GM18508 (cell line): ENCODE measurements around the gene ROR1.
A peak's percentile ranks its signal among the peaks of the same experiment; 100 is the strongest.

Experiments used
- ATAC-seq: cut with Tn5 transposase; IDR thresholded peaks from one replicate; pipeline ENCODE4 v1.9.1; 2021; ENCODE audit warnings: moderate number of reproducible peaks; ENCODE audit not compliant: insufficient read depth, unreplicated experiment

ROR1 gene

DNA sequence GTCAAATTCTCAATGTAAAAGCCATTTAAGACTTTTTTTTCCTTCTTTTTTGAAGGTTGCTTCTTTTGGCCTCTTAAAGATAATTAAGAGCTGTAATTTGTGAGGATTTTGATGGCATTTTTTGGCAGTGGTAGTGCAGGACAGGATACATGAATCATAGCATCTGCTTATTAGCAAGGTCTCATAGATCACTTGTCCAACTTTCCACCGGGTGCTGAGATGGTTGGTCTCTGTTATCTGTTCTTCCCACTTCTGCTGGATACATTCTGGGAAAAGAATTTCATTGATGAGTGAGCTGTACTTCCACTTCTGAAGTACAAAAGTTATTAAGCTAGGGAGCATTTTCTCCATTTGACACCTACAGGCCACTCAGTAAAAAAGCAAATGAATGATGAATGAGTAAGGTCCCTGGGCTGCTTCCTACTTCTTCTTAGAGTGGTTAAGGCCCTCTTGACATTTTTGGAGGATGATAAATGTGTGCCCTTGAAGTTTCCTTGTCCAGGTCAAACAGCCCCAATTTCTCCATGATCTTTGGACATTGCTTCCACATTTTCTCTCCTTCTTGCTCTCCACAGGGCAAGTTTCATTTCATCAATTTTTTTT is 100.6 kb downstream of the ROR1 start:
- no peak for ATAC-seq

DNA sequence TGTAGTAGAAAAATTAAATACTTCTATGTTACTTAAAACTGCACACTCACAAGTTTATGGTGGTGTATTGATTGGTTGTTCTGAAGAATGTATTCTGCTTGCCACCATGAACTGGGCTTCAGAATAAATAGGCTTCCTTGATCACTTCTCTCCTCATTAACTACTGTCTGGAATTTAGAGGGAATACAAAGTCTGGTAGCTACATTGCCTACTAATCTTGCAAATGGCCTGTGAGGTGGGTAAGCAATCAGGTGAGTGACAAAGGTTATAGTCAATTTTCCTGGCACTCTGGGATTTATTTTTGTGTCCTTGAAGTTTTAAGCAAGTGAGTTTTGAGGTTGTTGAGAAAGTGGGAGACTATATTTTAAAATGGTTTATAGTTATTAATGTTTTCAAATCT is 101.8 kb downstream of the ROR1 start:
- ATAC-seq = no peak

DNA sequence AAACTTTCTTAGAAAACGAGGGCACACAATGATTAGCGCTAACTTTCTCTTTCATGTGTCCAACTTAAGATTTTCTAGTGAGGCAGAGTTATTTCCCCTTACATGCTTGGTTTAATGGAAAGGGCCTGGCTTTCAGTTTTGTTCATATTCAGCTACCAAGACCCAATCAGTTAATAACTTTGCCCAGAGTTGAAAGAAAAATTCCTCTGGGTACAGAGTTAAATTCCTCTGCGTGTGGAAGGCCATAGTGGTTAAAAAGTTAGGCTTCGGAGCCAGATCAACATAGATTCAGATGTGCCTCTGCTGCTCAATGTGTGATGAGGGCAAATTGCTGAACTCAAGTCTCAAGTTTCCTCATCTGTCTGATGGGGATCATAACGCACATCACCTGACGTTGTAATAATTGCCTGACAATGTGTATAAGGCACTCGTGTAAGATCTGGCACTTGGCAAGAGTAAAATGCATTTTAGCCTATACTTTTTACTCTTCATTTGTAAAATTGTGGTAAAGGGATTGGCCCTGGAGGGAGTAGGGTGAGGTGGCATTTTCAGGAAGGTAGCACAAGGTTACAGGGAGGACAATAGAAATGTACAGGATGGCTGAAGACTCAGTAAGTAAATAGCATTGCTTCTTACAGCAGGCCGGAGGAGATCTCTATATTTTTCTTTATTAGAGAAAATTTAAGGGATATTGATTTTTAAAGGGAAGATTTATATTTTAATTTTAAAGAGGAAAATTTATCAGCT is 103.4 kb downstream of the ROR1 start:
- ATAC-seq = no peak

DNA sequence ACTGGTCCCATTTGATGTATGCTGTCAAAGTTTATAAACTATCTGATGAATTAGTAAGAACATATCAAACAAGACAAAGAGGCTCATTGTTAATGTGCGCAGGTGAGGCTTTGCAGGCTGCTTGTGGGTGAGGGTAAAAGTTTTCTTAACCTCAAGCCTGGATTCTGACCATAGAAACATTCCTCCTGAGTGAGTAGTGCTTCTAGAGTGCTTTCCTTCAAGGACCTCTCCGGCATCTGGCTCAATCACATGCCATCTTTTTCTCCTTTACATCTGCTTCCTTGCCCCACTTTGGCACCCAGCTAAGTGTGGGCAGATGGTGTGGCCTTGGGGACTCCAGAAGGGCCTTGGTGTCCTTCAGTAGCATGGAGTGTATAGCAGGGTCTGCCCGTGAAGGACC is 104.0 kb downstream of the ROR1 start:
- no peak for ATAC-seq

DNA sequence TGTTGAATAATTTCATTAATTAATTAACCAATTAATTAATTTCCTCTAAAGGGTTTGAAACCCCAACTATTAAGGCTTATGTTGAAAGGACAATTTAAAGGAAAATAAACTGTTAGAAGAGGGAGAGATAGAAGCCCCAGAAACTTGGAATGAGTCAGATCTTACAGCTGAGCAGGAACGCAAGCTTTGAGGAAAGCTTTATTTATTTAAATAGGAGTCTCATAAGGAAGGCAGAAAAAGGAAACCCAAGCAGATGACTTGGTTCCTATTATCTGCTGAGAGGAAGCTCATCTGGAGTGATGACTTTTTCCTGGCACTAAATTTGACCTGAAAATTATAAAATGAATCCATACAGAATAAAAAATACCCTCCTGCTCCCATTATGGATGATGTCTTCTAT is 105.1 kb downstream of the ROR1 start:
- no peak for ATAC-seq

DNA sequence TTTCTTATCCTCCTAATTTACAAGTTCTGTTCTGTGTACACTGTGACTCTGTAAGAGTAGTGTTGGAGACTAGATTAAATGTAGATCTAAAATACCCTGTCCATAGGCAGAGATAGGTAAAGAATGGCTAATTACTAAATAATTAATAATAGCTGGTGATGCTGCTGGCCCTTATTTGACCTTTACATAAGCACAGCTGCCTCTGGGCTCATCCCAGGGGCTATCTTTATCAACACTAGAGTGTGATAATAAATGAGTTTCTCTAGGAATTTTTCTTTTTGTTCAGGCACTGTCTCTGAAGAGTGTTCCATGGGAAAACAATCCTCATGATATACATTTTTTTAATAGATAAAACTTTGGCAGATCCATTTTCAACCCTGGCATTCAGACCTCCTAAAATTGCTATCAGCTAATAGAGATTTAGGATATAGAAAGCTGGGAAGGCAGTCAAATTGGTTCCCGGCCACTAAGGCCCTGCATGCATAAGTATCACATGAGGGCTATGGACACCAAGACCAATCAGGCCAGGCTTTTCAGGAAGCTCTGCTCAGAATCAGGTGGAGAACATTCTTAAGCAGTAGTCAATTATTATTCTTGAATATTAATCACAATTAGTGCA is 107.2 kb downstream of the ROR1 start:
- ATAC-seq = no peak

DNA sequence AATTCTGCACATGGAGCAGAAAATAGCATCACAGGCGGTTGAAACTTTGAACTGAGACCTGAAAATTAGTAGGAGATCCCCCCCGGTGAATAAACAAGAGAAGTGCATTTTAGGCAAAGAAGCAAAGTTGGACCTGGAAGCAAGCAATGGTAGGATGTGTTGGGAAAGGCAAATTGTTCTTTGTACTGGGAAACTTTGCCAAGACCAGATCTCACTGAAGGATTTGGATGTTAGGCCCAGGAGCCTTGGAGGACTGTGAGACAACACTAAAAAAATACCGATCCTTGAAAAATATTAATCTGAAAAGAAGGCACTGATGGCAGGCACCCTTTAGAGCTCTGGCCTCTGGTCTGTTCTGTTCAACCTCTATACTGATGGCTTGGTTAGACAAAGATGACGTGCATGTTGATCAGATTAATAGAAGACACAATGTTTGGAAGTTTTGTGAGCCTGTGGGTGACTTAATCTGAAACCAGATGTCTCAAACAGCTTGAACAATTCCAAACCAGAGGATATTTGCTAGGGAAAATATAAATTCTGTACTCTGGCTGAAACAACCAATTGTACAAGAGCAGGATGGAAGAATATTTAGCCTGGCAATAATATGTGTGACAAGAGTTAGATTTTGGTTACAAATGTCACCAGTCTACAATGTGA is 108.4 kb downstream of the ROR1 start:
- ATAC-seq = no peak

DNA sequence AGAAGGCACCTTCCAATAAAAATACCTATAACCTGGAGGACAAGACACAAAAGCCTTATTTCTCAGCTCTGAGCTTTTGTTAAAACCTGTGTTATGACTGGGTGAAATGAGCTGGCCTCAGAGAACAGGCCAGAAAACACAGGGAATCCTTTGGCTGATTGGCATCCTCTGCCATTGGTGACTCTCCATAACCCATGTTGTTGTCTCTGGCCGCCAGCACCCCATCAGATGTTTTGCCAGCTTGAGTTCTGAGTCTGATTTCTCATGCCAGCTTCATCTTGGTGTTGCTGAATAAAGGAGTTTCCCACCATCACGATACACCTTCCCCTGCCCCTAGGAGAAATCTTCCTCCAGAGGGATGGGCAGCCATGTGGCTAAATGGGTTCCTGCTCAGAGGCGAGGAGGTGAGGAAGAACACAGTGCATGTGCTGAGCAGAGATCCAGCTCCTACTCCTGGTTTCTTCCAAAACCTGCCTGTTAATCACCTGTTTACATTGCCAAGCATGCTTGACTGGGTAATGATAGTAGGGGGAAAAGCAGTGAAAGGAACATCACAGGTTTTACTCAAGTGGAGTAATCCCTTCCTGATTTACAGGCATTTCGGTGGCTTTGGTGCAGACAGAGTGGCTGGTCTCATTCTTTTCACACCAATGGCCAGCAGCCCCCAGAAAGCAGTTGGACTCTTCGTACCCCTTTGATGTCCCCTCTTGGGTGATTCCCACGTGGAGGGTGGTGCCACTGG is 109.8 kb downstream of the ROR1 start:
- ATAC-seq = no peak

DNA sequence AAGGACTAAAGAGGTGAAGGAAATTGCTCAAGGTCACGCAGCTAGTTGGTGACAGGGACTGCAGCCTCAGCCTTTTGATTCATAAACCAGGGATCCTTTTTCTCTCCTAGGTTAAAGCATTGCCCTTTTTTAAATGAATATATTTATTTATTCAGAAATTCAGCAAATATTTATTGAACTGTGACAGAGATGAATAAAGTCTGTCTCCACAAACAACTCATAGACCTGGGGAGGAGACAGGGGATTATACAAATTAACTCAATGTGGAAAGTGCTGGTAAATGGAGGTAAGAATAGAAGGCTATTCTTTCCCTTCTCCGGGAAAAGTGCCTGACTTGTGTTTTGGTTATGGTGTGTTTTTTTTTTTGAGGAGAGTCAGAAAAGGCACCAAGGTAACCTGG is 110.7 kb downstream of the ROR1 start:
- ATAC-seq = no peak

DNA sequence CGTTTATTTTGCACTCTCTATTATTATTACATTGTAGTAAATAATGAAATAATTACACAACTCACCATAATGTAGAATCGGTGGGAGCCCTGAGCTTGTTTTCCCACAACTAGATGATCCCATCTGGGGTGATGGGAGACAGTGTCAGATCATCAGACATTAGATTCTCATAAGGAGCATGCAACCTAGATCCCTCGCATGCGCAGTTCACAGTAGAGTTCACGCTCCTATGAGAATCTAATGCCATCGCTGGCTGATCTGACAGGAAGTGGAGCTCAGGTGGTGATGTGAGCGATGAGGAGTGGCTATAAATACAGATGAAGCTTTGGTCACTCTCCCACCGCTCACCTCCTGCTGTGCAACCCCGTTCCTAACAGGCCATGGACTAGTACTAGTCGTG is 112.1 kb downstream of the ROR1 start:
- no peak for ATAC-seq

DNA sequence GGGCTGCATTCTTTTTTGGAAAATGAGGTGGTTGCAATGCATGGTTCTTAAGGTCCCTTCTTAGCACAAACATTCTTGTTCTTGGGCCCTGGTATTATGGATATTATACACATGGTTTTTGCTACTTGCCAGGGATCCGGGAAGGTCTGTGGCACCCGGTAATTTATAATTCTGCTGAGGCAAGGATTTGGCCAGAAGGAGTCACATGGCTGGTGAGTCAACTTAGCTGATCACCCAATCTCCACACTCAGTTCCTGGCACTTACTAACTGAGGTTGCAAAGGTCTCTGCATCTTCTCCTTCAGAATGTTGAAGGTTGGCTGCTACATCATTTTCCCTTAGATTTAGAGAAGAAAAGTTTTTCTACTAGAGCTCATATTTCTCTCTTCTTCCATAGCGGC is 112.5 kb downstream of the ROR1 start:
- ATAC-seq = no peak

DNA sequence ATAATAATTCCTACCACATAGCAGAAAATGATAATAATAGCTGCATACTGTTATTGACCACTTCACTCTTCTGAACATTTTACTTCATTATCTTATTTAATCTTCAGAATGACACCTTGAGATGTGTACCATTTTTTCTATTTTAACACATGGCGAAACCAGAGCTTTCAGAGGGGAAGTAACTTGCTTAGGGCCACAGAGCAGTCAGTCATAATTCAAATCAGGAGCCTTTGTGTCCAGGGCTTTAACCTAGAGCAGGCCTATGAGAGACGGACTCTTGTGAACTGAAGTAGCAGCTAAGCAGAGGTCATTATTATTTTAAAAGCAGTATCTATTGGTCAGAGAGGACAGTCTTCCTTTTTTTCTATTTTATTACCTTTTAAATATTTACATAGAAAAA is 114.0 kb downstream of the ROR1 start:
- ATAC-seq = no peak

DNA sequence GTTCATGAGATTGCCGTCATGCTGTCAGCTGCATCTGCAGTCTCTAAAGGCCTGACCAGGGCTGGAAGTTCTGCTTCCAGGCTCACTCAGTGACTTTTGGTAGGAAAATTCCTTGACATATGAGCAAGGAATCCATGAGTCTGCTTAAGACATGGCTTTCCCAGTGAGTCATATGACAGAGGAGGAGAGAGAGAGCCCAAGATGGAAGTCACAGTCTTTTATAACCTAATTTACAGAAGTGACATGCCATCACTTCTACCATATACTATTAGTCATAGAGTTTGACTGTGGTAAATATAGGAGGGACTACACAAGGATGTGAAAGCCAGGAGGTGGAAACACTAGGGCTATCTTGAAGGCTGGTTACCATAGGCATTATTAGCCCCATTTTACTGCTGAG is 115.2 kb downstream of the ROR1 start:
- ATAC-seq = no peak

DNA sequence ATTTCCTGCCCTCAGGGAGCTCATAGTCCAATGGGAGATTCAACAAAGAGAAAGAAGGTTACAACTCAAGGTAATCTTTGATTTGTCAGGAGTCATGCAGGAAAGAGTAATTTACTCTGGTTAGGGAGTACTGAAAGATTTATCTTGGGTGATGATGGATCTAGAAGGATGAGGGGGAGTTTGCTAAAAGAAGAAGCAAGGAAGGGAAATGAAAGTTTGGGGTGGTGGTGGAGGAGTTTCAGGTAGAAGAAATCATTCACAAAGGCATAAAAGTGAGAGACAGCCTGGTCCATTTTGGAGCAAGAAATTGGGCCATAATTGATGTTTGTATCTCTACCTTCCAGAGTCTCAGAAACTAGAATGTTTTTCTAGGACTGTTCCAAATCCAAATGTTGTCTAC is 116.7 kb downstream of the ROR1 start:
- no peak for ATAC-seq

DNA sequence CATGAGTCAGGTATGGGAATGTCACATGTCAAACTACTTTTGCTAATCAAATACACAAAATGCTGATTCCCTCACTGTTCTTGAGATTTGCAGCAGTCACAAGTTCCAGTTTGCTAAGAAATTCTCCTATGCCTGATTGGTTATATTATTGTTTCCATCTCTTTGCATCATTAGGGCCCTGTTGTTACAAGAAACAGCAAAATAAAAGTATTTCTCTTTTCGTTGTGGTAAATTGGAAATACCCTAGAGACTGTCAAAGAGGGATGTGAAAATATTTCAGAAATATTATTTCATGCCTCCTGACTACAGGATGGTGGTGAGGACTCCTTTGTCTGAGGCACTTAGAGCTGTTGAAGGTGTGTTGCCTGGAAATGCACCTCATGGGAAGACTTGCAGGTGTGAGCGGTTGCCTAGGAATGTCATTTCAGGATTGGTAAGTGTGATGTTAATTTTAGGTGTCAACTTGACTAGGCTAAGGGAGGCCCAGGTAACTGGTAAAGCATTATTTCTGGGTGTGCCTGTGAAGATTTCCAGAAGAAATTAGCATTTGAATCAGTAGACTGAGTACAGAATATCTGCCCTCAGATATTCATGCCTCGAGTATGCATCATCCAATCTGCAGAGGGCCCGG is 117.4 kb downstream of the ROR1 start:
- ATAC-seq = no peak

DNA sequence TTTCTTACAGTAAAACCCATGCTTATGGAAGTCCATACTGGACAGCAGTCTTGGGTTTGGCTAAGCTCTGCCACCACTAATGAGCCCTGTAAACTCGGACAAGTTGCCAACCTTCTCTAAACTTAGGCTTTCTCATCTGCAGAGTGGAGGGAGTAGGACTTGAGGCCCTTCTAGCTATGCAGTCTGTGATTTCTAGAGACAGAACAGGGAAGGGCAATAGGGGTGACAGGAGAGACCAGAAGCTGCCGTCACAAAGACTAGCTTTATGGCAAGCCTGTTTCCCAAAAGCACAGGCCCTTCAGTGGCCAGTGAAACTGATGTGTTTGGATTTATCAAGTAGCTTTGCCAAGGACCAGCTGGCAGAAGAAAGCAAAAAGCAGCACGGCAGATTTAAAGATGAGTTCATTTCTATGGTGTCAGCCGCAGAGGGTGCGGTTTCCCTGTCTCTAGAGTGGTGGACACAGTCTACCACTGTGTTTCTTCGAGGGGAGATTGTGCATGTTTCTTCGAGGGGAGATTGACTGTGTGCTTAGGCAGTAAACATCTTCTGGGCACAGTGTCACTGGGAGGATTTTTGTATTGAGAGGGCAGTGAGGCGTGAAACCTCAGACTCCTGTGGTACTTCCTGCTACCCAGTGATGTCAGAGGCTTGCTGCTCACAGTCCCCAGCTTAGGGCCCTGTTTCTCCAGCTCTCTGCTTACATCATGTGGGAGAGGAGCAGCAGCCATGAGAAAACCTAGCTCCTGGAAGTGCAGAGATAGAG is 119.0 kb downstream of the ROR1 start:
- ATAC-seq = peak; percentile 97

DNA sequence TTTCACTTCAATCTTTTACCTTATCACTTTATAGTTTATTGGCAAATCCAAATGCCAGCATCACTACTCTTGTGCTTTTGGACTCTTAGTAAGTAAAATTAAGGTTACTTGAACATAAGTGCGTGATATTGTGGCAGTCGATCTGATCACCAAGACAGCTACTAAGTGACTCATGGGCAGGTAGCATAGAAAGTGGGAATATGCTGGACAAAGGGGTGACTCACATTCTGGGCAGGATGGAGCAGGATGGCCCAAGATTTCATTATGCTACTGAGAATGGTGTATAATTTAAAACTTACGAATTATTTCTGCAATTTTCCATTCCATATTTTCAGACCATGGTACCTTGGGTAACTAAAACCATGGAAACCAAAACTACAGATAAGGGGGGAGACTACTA is 120.2 kb downstream of the ROR1 start:
- no peak for ATAC-seq

DNA sequence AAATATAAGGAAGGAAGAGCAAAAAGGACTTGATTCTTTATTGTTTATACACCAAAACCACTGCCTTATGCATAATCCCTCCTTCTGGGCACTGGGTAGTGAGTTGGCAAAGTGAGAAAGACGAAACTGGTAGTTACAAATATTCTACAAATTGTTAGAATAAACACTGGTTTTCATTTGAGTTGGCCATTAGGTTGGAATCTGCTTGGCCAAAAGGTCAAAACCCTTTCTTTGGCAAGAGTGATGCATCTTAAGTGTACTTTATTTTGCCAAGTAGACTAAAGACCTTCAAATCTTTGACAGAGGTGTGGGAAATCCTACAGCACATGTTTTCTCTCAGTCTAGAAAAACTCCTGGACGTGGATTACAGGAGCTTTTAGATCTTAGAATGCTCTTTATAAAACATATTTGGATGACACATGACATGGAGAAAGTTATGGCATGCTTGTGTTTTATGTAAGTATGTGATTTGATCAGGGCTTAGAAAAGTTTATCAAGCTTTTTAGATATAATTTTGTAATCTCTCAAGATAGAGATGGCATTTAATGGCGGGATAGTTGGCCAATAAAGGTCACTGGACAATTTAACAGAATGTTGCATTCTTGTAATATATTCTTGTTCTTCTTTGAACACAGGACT is 120.9 kb downstream of the ROR1 start:
- no peak for ATAC-seq

DNA sequence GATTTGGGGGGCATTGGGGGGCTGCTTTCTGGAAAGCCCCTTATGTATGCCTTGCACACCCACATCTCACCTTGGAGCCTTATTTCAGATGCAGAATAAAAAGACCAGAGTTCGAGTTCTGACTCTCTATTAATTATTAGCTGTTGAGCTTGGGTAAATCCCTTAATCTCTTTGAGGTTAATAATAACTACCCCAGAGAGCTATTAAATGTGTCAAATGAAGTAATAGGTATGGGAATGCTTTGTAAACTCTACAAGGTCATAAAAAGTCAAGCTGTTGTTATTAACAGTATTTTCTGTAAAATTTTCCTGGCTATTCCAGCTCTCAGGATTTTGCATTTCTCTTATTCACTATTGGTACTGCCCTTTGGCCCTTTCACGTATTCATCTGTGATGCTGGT is 122.9 kb downstream of the ROR1 start:
- ATAC-seq = no peak
